Central memory CD4-positive, alpha-beta T cell (primary cell): ENCODE measurements around the gene PRPF8.
"Not testable (repeated sequence)": the region's sequence is repeated elsewhere in the genome, so short reads cannot be mapped to it uniquely, and the experiment has no call there.

ENCODE experiments used
- DNase-seq: peaks from one replicate; pipeline ENCODE4 v3.0.0; 2022

Gene PRPF8

GRCh38 chr17:1716076-1716911, 31.6 kb upstream of the PRPF8 start:
- peak; percentile 100 for DNase-seq

- DNase-seq, result no peak
Measured at GRCh38 chr17:1715803-1716075, 31.1 kb upstream of the PRPF8 start.

- DNase-seq, result no peak
Measured at GRCh38 chr17:1714980-1715802, 30.5 kb upstream of the PRPF8 start.

GRCh38 chr17:1714427-1714979, 29.8 kb upstream of the PRPF8 start:
- no peak for DNase-seq

GRCh38 chr17:1713878-1714426, 29.3 kb upstream of the PRPF8 start:
- no peak for DNase-seq

GRCh38 chr17:1713160-1713877, 28.7 kb upstream of the PRPF8 start:
- no peak for DNase-seq

- no peak for DNase-seq
Measured at GRCh38 chr17:1712271-1712670, 27.6 kb upstream of the PRPF8 start.

GRCh38 chr17:1711804-1712203, 27.1 kb upstream of the PRPF8 start:
- no peak for DNase-seq

- DNase-seq, result no peak
Measured at GRCh38 chr17:1710807-1711553, 26.3 kb upstream of the PRPF8 start.

GRCh38 chr17:1709971-1710806, 25.5 kb upstream of the PRPF8 start, which contains the start of gene TLCD2:
Gene TLCD2 (minus strand): TSS chr17:1710377. CDS start chr17:1710242, 135 bp downstream.
- no peak for DNase-seq

GRCh38 chr17:1709403-1709951, 24.8 kb upstream of the PRPF8 start:
- DNase-seq, result no peak

- not testable (repeated sequence) for DNase-seq
Measured at GRCh38 chr17:1708791-1709346, 24.2 kb upstream of the PRPF8 start.

- peak; percentile 67 for DNase-seq
Measured at GRCh38 chr17:1707107-1707506, 22.4 kb upstream of the PRPF8 start.

GRCh38 chr17:1705004-1705403, 20.3 kb upstream of the PRPF8 start:
- DNase-seq, result no peak

GRCh38 chr17:1703063-1703462, 18.4 kb upstream of the PRPF8 start:
- DNase-seq, result no peak

- DNase-seq, result not testable (repeated sequence)
Measured at GRCh38 chr17:1699891-1700290, 15.2 kb upstream of the PRPF8 start.

GRCh38 chr17:1697681-1698080, 13.0 kb upstream of the PRPF8 start:
- no peak for DNase-seq

GRCh38 chr17:1695365-1695764, 10.7 kb upstream of the PRPF8 start:
- DNase-seq, result no peak

GRCh38 chr17:1693339-1693738, 8.7 kb upstream of the PRPF8 start:
- no peak for DNase-seq

GRCh38 chr17:1690544-1691221, 6.0 kb upstream of the PRPF8 start:
- no peak for DNase-seq
